ENCODE measurements around the gene ADCY1. TPM values are rescaled to one million over a fixed set of nuclear protein-coding genes. Genes with fewer than 3 reads are reported as not detected.

ADCY1 gene
- total RNA-seq, 6 donors from 2014 or later, result 0.46 to 4.1 (median 1.2) TPM

- Histone ChIP-seq H3K9me3 (no peaks in the 10 kb centered on the region), H3K27me3 (no peaks in the 10 kb centered on the region), H3K4me3 (no peak overlapping the region), H3K27ac (no peak overlapping the region), H3K4me1 (no peaks in the 10 kb centered on the region), H3K36me3 (no peaks in the 10 kb centered on the region)
- DNase-seq, result no peak
- 88% methylated on average over 10 of the region's 10 CpGs for WGBS, 2 donors
- TF ChIP-seq POLR2A (IDR thresholded peaks at IDR 0.05) (no peak), POLR2AphosphoS5 (IDR thresholded peaks at IDR 0.05) (no peak), EP300 (IDR thresholded peaks at IDR 0.05) (no peak), CTCF (IDR thresholded peaks at IDR 0.05) (no peak)
- ATAC-seq (ENCODE audit: low FRiP score in 2 of 2), result no peak
Measured at GRCh38 chr7:45659496-45660139, 85.5 kb downstream of the ADCY1 start.

- Histone ChIP-seq H3K9me3 (no peaks in the 10 kb centered on the region), H3K36me3 (no peaks in the 10 kb centered on the region), H3K4me3 (no peak overlapping the region), H3K27me3 (no peaks in the 10 kb centered on the region), H3K4me1 (no peaks in the 10 kb centered on the region), H3K27ac (no peak overlapping the region)
- DNase-seq (no peak), ATAC-seq (ENCODE audit: low FRiP score in 2 of 2) (no peak)
- no peak for TF ChIP-seq EP300 (IDR thresholded peaks at IDR 0.05)
- no peak for TF ChIP-seq POLR2AphosphoS5 (IDR thresholded peaks at IDR 0.05)
- TF ChIP-seq CTCF (IDR thresholded peaks at IDR 0.05), result no peak
- TF ChIP-seq POLR2A (IDR thresholded peaks at IDR 0.05), result no peak
- 88 to 93% methylated on average over 3 to 6 of the region's 6 CpGs for WGBS, 2 donors
Measured at GRCh38 chr7:45660201-45660900, 86.2 kb downstream of the ADCY1 start.

GRCh38 chr7:45660901-45661211, 86.7 kb downstream of the ADCY1 start:
- no peak for ATAC-seq (ENCODE audit: low FRiP score in 2 of 2)
- no peak for DNase-seq
- no peaks in the 10 kb centered on the region for H3K4me1 ChIP-seq
- 75 to 78% methylated on average over 1 of the region's 1 CpG for whole genome bisulfite sequencing, 2 donors
- no peaks in the 10 kb centered on the region for H3K27me3 ChIP-seq
- TF ChIP-seq POLR2A (IDR thresholded peaks at IDR 0.05), result no peak
- TF ChIP-seq POLR2AphosphoS5 (IDR thresholded peaks at IDR 0.05), result no peak
- no peak for TF ChIP-seq EP300 (IDR thresholded peaks at IDR 0.05)
- H3K27ac ChIP-seq, result no peak overlapping the region
- H3K36me3 ChIP-seq, result no peaks in the 10 kb centered on the region
- no peak overlapping the region for H3K4me3 ChIP-seq
- no peaks in the 10 kb centered on the region for H3K9me3 ChIP-seq

GRCh38 chr7:45661302-45661995, 87.3 kb downstream of the ADCY1 start:
- WGBS, 2 donors, result 85 to 89% methylated on average over 16 of the region's 16 CpGs
- H3K9me3 ChIP-seq, result no peaks in the 10 kb centered on the region
- no peak overlapping the region for H3K27ac ChIP-seq
- H3K4me1 ChIP-seq, result no peaks in the 10 kb centered on the region
- DNase-seq (no peak), ATAC-seq (ENCODE audit: low FRiP score in 2 of 2) (no peak)
- no peak overlapping the region for H3K4me3 ChIP-seq
- H3K36me3 ChIP-seq, result no peaks in the 10 kb centered on the region
- TF ChIP-seq CTCF (IDR thresholded peaks at IDR 0.05) (no peak), POLR2A (IDR thresholded peaks at IDR 0.05) (no peak), EP300 (IDR thresholded peaks at IDR 0.05) (no peak), POLR2AphosphoS5 (IDR thresholded peaks at IDR 0.05) (no peak)
- H3K27me3 ChIP-seq, result no peaks in the 10 kb centered on the region

GRCh38 chr7:45662018-45662417, 87.8 kb downstream of the ADCY1 start:
- H3K27ac ChIP-seq, result no peak overlapping the region
- WGBS, 2 donors, result 88 to 97% methylated on average over 6 of the region's 6 CpGs
- no peaks in the 10 kb centered on the region for H3K36me3 ChIP-seq
- no peaks in the 10 kb centered on the region for H3K4me1 ChIP-seq
- no peaks in the 10 kb centered on the region for H3K27me3 ChIP-seq
- no peak for TF ChIP-seq POLR2AphosphoS5 (IDR thresholded peaks at IDR 0.05)
- no peak for DNase-seq
- ATAC-seq (ENCODE audit: low FRiP score in 2 of 2), result no peak
- no peak overlapping the region for H3K4me3 ChIP-seq
- H3K9me3 ChIP-seq, result no peaks in the 10 kb centered on the region
